ENCODE results near the gene MUC21. TPM values are rescaled to one million over a fixed set of nuclear protein-coding genes. Genes with fewer than 3 reads are reported as not detected.
A peak's percentile ranks its signal among the peaks of the same experiment; 100 is the strongest.

Gene MUC21
- total and polyA plus RNA-seq, 2 donors from 2014 or later, result not detected

- intact Hi-C loops (cut with DNase I), result no loop called here
- FAIRE-seq (no peak), DNase-seq (peak; percentile 89 to 95 (median 92))
- Histone ChIP-seq H3K4me3 (ENCODE audit: low read length in 3 of 3) (no peak overlapping the region), H3K9ac (ENCODE audit: low read length in 3 of 3) (no peak overlapping the region), H3K27me3 (ENCODE audit: control insufficient read depth, insufficient read depth, low read length) (no peaks in the 10 kb centered on the region), H3K4me1 (ENCODE audit: control insufficient read depth in 2 of 3, insufficient read depth in 2 of 3, low read depth in 1 of 3, low read length in 3 of 3) (no peaks in the 10 kb centered on the region), H3K36me3 (ENCODE audit: control insufficient read depth in 2 of 3, insufficient read depth in 3 of 3, low read length in 3 of 3) (no peaks in the 10 kb centered on the region), H3K27ac (ENCODE audit: low read depth in 2 of 2, low read length in 2 of 2) (no peak overlapping the region), H3K9me3 (ENCODE audit: control insufficient read depth in 2 of 3, insufficient read depth in 1 of 3, low read length in 3 of 3) (no peaks in the 10 kb centered on the region)
- TF ChIP-seq, protein P1, sequence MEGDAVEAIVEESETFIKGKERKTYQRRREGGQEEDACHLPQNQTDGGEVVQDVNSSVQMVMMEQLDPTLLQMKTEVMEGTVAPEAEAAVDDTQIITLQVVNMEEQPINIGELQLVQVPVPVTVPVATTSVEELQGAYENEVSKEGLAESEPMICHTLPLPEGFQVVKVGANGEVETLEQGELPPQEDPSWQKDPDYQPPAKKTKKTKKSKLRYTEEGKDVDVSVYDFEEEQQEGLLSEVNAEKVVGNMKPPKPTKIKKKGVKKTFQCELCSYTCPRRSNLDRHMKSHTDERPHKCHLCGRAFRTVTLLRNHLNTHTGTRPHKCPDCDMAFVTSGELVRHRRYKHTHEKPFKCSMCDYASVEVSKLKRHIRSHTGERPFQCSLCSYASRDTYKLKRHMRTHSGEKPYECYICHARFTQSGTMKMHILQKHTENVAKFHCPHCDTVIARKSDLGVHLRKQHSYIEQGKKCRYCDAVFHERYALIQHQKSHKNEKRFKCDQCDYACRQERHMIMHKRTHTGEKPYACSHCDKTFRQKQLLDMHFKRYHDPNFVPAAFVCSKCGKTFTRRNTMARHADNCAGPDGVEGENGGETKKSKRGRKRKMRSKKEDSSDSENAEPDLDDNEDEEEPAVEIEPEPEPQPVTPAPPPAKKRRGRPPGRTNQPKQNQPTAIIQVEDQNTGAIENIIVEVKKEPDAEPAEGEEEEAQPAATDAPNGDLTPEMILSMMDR (IDR thresholded peaks at IDR 0.05; ENCODE audit: borderline replicate concordance, extremely low read depth, insufficient read depth), result peak; percentile 50
Measured at GRCh38 chr6:30942338-30943060, 41.0 kb upstream of the MUC21 start.

DNA sequence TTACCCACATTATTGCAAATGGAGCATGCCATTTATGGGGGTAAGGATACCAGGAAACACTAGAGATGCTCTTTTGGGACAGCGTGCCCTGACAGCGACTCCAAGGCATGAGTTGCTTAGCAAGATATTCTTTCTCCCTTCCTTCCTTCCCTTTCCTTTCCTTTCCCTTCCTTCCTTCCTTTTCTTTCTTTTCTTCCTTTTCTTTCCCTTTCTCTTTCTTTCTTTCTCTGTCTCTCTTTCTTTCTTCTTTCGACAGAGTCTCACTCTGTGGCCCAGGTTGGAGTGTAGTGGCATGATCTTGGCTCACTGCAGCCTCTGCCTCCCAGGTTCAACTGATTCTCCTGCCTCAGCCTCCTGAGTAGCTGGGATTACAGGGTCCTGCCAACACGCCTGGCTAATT lies 39.5 kb upstream of the MUC21 start:
- H3K27me3 ChIP-seq (ENCODE audit: control insufficient read depth, insufficient read depth, low read length), result no peaks in the 10 kb centered on the region
- no peak for FAIRE-seq
- intact Hi-C loops (cut with DNase I), result no loop called here

GRCh38 chr6:30945281-30945680 lies 38.2 kb upstream of the MUC21 start:
- H3K9ac ChIP-seq (ENCODE audit: low read length in 3 of 3), result no peak overlapping the region
- H3K27me3 ChIP-seq (ENCODE audit: control insufficient read depth, insufficient read depth, low read length), result no peaks in the 10 kb centered on the region
- intact Hi-C loops (cut with DNase I), result no loop called here
- H3K4me1 ChIP-seq (ENCODE audit: control insufficient read depth in 2 of 3, insufficient read depth in 2 of 3, low read depth in 1 of 3, low read length in 3 of 3), result no peaks in the 10 kb centered on the region
- no peak for DNase-seq
- no peaks in the 10 kb centered on the region for H3K36me3 ChIP-seq (ENCODE audit: control insufficient read depth in 2 of 3, insufficient read depth in 3 of 3, low read length in 3 of 3)
- FAIRE-seq, result no peak
- no peak overlapping the region for H3K4me3 ChIP-seq (ENCODE audit: low read length in 3 of 3)
- H3K9me3 ChIP-seq (ENCODE audit: control insufficient read depth in 2 of 3, insufficient read depth in 1 of 3, low read length in 3 of 3), result no peaks in the 10 kb centered on the region
- TF ChIP-seq, protein P1 (IDR thresholded peaks at IDR 0.05; ENCODE audit: borderline replicate concordance, extremely low read depth, insufficient read depth), result no peak
- no peak overlapping the region for H3K27ac ChIP-seq (ENCODE audit: low read depth in 2 of 2, low read length in 2 of 2)

More for the DNA sequence above, 39.5 kb upstream of the MUC21 start:
- Histone ChIP-seq H3K9ac (ENCODE audit: low read length in 3 of 3) (no peak overlapping the region), H3K4me1 (ENCODE audit: control insufficient read depth in 2 of 3, insufficient read depth in 2 of 3, low read depth in 1 of 3, low read length in 3 of 3) (no peaks in the 10 kb centered on the region), H3K4me3 (ENCODE audit: low read length in 3 of 3) (no peak overlapping the region), H3K27ac (ENCODE audit: low read depth in 2 of 2, low read length in 2 of 2) (no peak overlapping the region), H3K36me3 (ENCODE audit: control insufficient read depth in 2 of 3, insufficient read depth in 3 of 3, low read length in 3 of 3) (no peaks in the 10 kb centered on the region), H3K9me3 (ENCODE audit: control insufficient read depth in 2 of 3, insufficient read depth in 1 of 3, low read length in 3 of 3) (no peaks in the 10 kb centered on the region)
- DNase-seq, result no peak
- TF ChIP-seq, protein P1 (IDR thresholded peaks at IDR 0.05; ENCODE audit: borderline replicate concordance, extremely low read depth, insufficient read depth), result no peak

All from kidney (tissue), 14 donors.